DND-41 (cell line): ENCODE measurements around the gene LLPH.

ENCODE experiments used
- ATAC-seq: fragments of 200-7000 bp; cut with Tn5 transposase; 3 replicates; pipeline ENCODE4 v1.9.1; 2021; ENCODE audit warnings: low read depth; ENCODE audit not compliant: insufficient read depth
- DNase-seq: peaks from one replicate; pipeline ENCODE4 v3.0.0-alpha.2; 2020
- H2AFZ ChIP-seq: 2 replicates; pipeline ENCODE4 v1.6.0; 2012; ENCODE audit warnings: low read depth, low read length
- H3K27ac ChIP-seq: 2 replicates; pipeline ENCODE4 v1.5.1; 2012; ENCODE audit warnings: low read length, inconsistent platforms
- H3K27me3 ChIP-seq: fragments of 200-600 bp; sonication (generic); 2 replicates; pipeline ENCODE4 v1.6.0; 2012; ENCODE audit warnings: low read length, mild to moderate bottlenecking, inconsistent platforms; ENCODE audit not compliant: insufficient read depth, poor library complexity
- H3K36me3 ChIP-seq: 2 replicates; pipeline ENCODE4 v1.5.1; 2012; ENCODE audit warnings: low read length, inconsistent platforms; ENCODE audit not compliant: insufficient read depth
- H3K4me1 ChIP-seq: 2 replicates; pipeline ENCODE4 v1.5.1; 2012; ENCODE audit warnings: mild to moderate bottlenecking, low read length; ENCODE audit not compliant: insufficient read depth
- H3K4me2 ChIP-seq: 2 replicates; pipeline ENCODE4 v1.6.0; 2012; ENCODE audit warnings: mild to moderate bottlenecking, moderate library complexity, low read length, inconsistent platforms; ENCODE audit not compliant: insufficient read depth
- H3K4me3 ChIP-seq, 2 experiments: fragments of 200-600 bp in 1 of 2; shearing (Covaris generic) in 1 of 2; 2 replicates each; pipeline ENCODE4 v1.5.1; 2012 to 2016; ENCODE audit warnings: inconsistent platforms in 2 of 2, low read length in 2 of 2, mild to moderate bottlenecking in 2 of 2, low read depth in 1 of 2, moderate library complexity in 1 of 2
- H3K79me2 ChIP-seq: 2 replicates; pipeline ENCODE4 v1.6.0; 2012; ENCODE audit warnings: low read length, inconsistent platforms; ENCODE audit not compliant: insufficient read depth
- H3K9ac ChIP-seq: 2 replicates; pipeline ENCODE4 v1.6.0; 2012; ENCODE audit warnings: low read depth, mild to moderate bottlenecking, inconsistent platforms, low read length, moderate library complexity
- H3K9me3 ChIP-seq: 2 replicates; pipeline ENCODE4 v1.5.1; 2012; ENCODE audit warnings: low read length, moderate library complexity, mild to moderate bottlenecking, inconsistent platforms; ENCODE audit not compliant: insufficient read depth, severe bottlenecking
- H4K20me1 ChIP-seq: 2 replicates; pipeline ENCODE4 v1.6.0; 2012; ENCODE audit warnings: low read length; ENCODE audit not compliant: insufficient read depth
- CTCF ChIP-seq: IDR thresholded peaks from 2 replicates; pipeline ENCODE4 v1.5.1; 2012; ENCODE audit warnings: borderline replicate concordance, low read length, moderate library complexity, mild to moderate bottlenecking; ENCODE audit not compliant: poor library complexity, severe bottlenecking; ENCODE audit errors: extremely low read depth
- EZH2 ChIP-seq: IDR thresholded peaks from 3 replicates; pipeline ENCODE4 v1.6.1; 2012; ENCODE audit warnings: borderline replicate concordance, low read depth, mild to moderate bottlenecking, moderate library complexity, low read length, inconsistent platforms; ENCODE audit not compliant: severe bottlenecking

The LLPH gene

GRCh38 chr12:66137937-66138336 is 7.4 kb upstream of the LLPH start:
- no peak overlapping the region for H3K4me3 ChIP-seq
- H3K27me3 ChIP-seq: no peaks in the 10 kb centered on the region
- H3K9me3 ChIP-seq: peaks cover 32% of the 10 kb centered on the region
- DNase-seq: no peak
- H3K36me3 ChIP-seq: peaks cover 72% of the 10 kb centered on the region
- peaks cover under 1% of the 10 kb centered on the region for H3K79me2 ChIP-seq
- ATAC-seq: no peak
- H3K4me1 ChIP-seq: peaks cover 1% of the 10 kb centered on the region
- no peak overlapping the region for H3K27ac ChIP-seq
- TF ChIP-seq CTCF (no peak), EZH2 (no peak)
- no peak overlapping the region for H3K4me2 ChIP-seq
- H4K20me1 ChIP-seq: no peaks in the 10 kb centered on the region
- H2AFZ ChIP-seq: no peak overlapping the region
- H3K9ac ChIP-seq: no peak overlapping the region

- H3K9ac ChIP-seq: 0 out of 2 replicates have a peak overlapping the region, but pooled peaks have one; percentile 21
- no peak overlapping the region for H2AFZ ChIP-seq
- H3K36me3 ChIP-seq: peaks cover 44% of the 10 kb centered on the region
- no peaks in the 10 kb centered on the region for H3K27me3 ChIP-seq
- H3K4me3 ChIP-seq: peak overlapping the region in 1 of 2 experiments; percentile 76; a peak in 2 of 4 replicates
- peak overlapping the region; percentile 94 for H3K4me2 ChIP-seq
- peaks cover 44% of the 10 kb centered on the region for H3K4me1 ChIP-seq
- DNase-seq (no peak), ATAC-seq (no peak)
- H3K9me3 ChIP-seq: no peaks in the 10 kb centered on the region
- peak overlapping the region; percentile 35; the same call in 1 of the 2 replicates for H3K27ac ChIP-seq
- peaks cover 55% of the 10 kb centered on the region for H3K79me2 ChIP-seq
- TF ChIP-seq CTCF (no peak), EZH2 (no peak)
- H4K20me1 ChIP-seq: 0 out of 2 replicates have a peak, but pooled peaks cover 2% of the 10 kb centered on the region
These were observed 1.9 kb upstream of the LLPH start for GRCh38 chr12:66132408-66132807.

- H4K20me1 ChIP-seq: 0 out of 2 replicates have a peak, but pooled peaks cover 2% of the 10 kb centered on the region
- peaks cover 44% of the 10 kb centered on the region for H3K4me1 ChIP-seq
- peak overlapping the region; percentile 87 for H3K27ac ChIP-seq
- no peaks in the 10 kb centered on the region for H3K9me3 ChIP-seq
- H3K79me2 ChIP-seq: peaks cover 65% of the 10 kb centered on the region
- ATAC-seq: no peak
- no peak for DNase-seq
- peak overlapping the region; percentile 92 for H2AFZ ChIP-seq
- no peaks in the 10 kb centered on the region for H3K27me3 ChIP-seq
- peaks cover 44% of the 10 kb centered on the region for H3K36me3 ChIP-seq
- peak overlapping the region; percentile 57 to 76 for H3K4me3 ChIP-seq
- H3K9ac ChIP-seq: peak overlapping the region; percentile 72
- TF ChIP-seq CTCF: no peak
- TF ChIP-seq EZH2: no peak
- H3K4me2 ChIP-seq: peak overlapping the region; percentile 94
These were observed 628 bp upstream of the LLPH start for GRCh38 chr12:66131067-66131688.
